Astrocyte (in vitro differentiated cells and primary cell): ENCODE results near the gene HSPBAP1.

Experiments used
- CTCF ChIP-seq: IDR thresholded peaks from 2 replicates; pipeline ENCODE4 v1.5.1; 2011; ENCODE audit warnings: low read depth, mild to moderate bottlenecking, inconsistent platforms, low read length, moderate library complexity; ENCODE audit not compliant: insufficient read depth
- EZH2 ChIP-seq: IDR thresholded peaks from 2 replicates; pipeline ENCODE4 v1.6.1; 2012; ENCODE audit warnings: mild to moderate bottlenecking, low read length, inconsistent platforms; ENCODE audit not compliant: insufficient read depth

- TF ChIP-seq CTCF (no peak), EZH2 (no peak)
These were observed 19.6 kb downstream of the HSPBAP1 start for GRCh38 chr3:122773944-122774509.
